GM12872 (cell line): ENCODE results near the gene PRRT1B.

ENCODE experiments used
- TF ChIP-seq, protein P1 (sequence below): IDR thresholded peaks from 3 replicates; pipeline ENCODE4 v1.5.1; 2011; ENCODE audit warnings: low read depth, mild to moderate bottlenecking, low read length, moderate library complexity; ENCODE audit not compliant: insufficient read depth

Gene PRRT1B

GRCh38 chr9:131546336-131547084, 1.2 kb downstream of the PRRT1B start:
- TF ChIP-seq, protein P1, sequence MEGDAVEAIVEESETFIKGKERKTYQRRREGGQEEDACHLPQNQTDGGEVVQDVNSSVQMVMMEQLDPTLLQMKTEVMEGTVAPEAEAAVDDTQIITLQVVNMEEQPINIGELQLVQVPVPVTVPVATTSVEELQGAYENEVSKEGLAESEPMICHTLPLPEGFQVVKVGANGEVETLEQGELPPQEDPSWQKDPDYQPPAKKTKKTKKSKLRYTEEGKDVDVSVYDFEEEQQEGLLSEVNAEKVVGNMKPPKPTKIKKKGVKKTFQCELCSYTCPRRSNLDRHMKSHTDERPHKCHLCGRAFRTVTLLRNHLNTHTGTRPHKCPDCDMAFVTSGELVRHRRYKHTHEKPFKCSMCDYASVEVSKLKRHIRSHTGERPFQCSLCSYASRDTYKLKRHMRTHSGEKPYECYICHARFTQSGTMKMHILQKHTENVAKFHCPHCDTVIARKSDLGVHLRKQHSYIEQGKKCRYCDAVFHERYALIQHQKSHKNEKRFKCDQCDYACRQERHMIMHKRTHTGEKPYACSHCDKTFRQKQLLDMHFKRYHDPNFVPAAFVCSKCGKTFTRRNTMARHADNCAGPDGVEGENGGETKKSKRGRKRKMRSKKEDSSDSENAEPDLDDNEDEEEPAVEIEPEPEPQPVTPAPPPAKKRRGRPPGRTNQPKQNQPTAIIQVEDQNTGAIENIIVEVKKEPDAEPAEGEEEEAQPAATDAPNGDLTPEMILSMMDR: no peak

GRCh38 chr9:131552030-131552429, 6.7 kb downstream of the PRRT1B start:
- TF ChIP-seq, protein P1: no peak

- TF ChIP-seq, protein P1: no peak
Observed at GRCh38 chr9:131554087-131554842, 8.9 kb downstream of the PRRT1B start.

GRCh38 chr9:131554843-131555351, 9.6 kb downstream of the PRRT1B start:
- TF ChIP-seq, protein P1: no peak

DNA sequence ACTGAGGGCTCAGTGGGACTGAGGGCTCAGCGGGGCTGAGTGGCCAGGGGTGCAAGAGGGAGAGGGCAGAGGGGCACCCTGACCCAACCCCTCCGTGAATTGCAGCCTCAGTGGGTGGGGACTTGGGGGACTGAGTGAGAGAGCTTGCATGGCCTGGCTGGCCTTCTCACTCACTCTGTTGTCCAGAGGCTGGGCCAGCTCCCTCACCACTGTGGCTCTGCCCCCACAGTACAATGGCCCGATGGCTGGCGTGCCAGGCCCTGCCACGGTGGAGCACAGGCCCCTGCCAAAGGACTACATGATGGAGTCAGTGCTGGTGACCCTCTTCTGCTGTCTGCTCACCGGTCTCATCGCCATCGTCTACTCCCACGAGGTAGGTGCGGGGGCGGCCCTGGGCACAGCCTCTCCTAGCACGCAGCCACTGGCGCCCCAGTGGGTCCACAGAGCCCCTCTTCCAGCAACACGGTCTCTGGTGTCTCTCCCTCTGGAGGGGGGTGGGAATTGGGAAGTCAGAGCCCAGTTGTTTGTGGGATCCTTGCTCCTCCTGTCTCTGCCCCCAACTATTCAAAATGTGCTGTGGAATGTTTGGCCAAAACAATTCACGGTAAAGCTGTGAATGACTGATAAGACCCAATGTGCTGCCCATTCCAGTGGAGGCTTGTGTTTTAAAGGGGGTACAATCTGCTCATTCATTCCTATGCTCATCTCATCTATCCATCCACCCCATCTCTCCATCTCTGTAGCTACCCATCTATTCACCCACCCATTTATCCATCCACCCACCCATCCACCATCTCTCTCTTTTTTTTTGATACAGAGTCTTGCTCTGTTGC, 10.7 kb downstream of the PRRT1B start:
- TF ChIP-seq, protein P1: no peak

GRCh38 chr9:131557855-131558548, 12.7 kb downstream of the PRRT1B start:
- TF ChIP-seq, protein P1: no peak
